DMS114 treated with DMSO at 0.1 percent for 48 hours (cell line): ENCODE data around the gene TMEM147.

Experiments
- DNase-seq: peaks from one replicate; lab custom pipeline; 2025; ENCODE audit not compliant: unreplicated experiment; lab: John Stamatoyannopoulos, UW

TMEM147 gene

DNA sequence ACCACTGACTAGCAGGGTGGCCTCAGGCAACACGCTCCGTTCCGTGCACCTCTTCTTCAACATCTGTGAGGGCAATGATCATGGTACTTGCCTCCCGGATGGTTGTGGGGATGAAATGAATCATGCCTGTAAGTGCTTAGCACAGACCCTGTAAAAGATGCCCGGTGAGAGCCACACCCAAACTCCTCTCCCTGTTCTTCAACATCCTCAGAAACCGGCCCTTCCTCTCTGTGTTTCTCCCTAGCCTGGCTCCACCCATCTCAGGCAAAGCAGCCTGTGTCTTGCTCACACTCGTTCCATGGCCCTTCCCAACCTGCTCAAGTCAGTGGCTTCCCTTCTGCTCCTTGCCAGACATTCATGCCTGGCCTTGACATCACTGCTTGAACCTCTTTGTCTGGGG lies 26.1 kb upstream of the TMEM147 start:
- no peak for DNase-seq

DNA sequence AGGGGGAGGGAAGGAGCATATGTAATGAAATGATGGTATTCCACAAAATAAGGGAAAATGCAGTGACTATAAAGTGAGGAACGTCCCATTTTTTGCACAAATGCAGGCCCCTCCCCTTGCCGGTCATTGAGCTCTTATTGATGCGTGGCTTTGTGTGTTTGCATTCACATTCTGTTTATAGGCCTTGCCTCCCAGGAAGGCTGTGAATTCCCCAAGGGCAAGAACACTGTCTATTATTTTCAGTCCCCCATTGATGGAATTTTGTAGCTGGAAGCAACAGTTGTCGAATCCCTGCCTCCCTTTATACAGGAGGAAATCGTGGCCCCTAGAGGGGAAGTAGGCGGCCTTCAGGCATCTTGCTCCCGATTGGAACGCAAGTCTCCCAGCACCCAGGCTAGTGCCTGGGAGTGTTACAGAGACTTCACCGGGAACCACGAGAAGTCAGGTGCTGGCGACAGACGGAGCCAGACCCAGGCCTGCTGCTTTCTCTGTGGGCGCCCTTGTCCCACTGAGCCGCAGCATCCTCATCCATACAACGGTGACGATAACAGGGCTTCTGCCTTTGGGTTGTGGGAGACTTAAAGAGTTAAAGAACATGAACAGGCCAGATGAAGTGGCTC lies 24.2 kb upstream of the TMEM147 start:
- no peak for DNase-seq

DNA sequence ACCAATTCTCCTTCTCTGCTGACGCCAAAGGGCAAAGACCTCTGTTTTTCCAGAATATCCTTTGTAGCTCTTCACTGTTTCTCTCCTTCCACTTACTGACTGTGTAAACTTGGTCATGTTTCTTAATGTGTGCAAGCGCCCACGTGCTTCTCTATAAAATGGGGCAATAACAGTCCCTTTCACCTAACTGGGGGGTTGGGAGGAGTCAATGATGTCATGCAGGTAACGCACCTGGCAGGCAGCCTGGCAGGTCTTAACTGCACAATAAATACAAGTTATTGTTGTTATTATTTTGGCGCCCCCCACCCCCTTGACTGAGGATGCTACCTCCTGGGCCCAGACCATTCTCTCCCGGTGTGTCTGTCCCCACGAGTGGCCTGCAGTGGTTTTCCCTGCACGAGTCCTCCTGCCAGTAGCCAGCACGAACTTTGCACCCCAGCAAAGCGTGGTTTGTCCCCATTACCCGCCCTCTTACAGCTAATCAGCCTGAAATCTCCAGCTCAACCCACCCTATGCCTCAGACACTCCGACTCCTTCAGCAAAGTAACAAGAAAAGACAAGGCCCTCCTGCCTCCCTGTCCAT lies 22.6 kb upstream of the TMEM147 start:
- no peak for DNase-seq

DNA sequence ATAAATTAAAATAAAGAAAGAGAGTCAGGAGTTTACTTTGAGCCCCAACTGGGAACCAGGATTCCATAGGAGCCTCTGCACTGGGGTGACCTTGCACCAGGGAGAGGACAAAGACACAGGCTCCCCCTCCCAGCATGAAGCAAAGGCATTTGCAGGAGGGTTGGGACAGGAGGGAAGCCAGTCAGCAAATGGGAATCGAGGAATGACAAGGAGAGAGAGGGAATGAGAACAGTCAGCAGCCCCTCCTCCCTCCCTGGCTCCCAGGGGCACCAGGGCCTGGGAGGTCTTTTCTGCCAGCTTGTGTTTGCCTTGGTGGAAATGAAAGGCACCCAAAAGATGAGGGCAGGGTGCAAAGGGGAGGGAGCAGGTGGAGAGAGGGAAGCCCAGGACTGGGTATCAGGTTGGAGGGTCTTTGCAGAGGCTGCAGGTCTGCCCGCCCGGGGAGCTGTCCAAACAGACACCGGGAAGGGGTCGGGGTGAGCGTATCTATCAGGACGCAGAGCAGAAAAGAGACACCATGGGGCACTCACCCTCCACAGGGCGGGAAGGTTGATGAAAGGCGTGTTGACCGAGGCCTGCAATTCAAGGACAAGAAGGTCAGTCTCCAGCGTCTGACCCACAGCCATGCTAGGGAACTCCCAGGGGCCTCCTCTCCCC lies 21.1 kb upstream of the TMEM147 start:
- DNase-seq, result no peak

DNA sequence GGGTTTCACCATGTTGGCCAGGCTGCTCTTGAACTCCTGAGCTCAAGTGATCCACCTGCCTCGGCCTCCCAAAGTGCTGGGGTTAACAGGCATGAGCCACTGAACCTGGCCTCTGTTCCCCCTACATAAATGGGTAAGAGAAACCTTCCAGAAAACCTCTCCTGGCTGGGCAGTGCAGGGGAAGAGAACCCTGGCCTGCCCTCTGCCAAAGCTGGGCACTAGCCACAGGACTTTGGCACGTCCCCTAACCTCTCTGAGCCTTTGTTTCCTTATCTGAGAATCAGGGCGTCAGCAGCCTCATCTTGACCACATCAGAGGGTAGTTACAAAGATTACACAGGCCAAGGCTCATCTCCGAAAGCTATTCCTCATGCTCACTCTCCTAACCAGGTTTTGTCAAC lies 19.6 kb upstream of the TMEM147 start:
- DNase-seq, result no peak

DNA sequence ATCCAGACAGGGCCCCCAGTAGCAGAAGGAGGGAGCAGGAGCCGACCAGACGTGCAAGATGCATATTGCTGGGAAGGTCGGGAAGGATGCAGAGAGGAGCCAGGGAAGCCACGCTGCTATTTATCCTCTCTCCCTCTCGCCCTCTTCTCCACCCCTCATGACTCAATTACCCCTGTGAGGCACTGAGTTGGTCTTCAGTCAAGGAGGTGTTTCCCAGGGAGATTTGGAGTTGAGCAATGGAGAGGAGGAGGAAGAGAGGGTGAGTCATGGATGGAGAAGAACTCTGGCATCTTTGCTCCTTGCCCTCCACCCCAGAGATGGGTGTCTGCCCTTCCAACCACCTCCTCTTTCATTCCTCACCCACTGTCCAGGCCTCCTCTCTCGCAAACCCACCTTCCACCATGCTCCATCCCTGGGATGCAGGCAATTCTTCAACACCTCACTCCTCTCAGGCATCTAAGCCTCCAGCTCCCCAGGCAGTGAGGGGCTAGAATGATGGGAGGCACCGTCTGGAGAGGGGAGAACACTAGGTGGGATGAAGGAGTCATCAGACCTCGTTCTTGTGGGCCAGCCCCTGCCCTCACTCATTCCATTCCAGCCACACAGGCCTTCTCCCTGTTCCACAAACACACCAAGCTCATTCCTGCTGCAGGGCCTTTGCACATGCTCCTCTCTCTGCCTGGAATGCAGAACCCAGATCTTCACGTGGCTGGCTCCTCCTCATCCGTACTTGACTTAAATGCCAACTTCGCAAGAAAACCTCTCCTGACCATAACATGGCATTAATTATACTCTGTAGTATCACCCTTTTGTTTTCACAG lies 17.0 kb upstream of the TMEM147 start, which contains the start of gene SBSN:
SBSN (minus strand) TSS at position 94 of the 821 bp plus-strand sequence; CDS start at position 64, 30 bp downstream.
- DNase-seq, result no peak

DNA sequence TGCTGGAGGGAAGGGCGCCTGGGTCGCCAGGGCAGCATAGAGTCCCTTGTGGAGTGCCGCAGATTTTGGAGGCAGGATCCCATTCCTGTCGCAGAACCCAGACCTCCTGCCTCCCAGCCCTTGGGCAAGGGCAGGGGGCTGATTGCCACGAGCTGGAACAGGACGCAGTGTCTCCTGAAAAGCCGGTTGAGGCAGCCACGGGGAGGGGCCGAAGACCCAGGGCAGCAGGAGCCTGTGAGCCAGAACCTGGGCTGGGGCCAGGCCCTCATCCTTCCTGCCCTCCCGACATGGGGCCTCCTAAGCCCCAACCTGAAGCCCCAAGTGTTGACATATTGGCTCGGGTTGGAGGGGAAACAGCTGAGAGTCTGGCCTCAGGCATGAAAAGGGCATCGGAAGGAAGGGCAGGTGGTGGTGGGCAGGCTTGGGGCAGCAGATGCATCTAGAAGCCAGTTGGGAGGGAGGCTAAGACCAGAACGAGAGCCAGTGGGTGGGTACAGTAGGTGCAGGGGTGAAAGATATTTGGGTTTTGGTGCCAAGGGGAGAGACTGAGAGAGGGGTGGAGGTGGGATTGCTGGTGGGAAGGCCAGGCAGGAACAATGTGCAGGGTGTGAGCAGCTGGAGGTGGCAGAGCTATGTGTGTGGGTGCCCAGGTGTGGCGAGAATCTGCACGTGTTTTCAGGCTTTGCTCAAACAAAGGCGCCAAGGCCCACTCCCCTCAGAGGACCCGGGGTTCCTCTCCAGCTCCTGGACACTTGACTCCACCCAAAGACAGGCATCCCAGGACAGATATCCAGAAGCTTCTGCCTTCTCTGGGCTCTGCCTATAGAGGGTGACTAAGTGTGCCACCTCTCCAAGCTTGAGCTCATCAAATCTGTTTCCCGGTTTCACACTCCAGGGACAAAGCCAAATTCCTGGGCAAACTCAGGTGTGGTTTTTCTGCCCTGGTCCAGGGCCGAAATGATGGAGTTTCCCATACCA lies 15.9 kb upstream of the TMEM147 start:
- DNase-seq, result no peak

DNA sequence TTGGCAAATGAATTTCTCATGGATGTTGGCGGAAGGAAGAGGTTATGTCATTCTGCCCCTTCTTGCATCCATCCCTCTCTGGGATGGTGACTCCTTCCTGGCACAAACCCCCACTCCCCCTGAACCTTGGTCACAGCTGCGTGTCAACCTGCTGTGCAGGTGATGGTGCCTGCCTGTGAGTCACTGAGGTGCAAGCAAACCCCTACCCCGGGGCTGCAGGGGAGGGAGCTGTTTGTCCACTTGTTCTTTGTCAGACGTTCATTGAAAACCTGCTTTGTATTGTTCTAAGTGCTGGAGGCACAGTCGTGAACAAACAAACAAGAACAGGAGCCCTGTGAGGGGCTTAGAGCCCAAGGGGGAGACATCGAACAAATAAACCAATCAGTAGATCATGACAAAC lies 14.1 kb upstream of the TMEM147 start:
- no peak for DNase-seq

DNA sequence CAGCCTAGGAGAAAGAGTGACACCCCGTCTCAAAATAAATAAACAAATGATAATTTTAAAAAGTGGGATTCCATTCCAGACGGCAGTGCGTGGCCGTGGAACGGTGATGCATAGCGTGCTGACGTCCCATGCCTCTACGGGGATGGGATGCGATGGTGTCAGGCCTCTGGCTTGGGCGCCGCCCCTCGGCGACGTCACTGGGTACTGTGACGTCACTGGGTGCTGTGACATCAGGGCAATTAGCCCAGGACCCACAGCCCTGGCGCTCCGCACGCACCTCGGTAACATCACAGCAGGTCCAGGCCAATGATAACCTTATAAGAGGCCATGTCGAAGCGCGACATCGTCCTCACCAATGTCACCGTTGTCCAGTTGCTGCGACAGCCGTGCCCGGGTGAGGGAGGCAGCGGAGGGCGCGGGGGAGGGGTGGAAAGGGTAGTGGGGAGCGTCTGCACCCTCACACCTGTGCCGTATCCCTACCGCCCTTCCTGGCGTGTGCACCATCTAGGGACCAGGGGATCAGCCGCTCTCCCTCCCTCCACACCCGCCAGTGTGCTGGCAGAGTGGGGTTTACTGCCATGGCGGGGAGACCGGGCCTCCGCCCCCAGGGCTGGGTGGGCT lies 12.1 kb upstream of the TMEM147 start, which contains the start of gene GAPDHS:
GAPDHS (plus strand) TSS at position 256 of the 621 bp plus-strand sequence; CDS start at position 328, 72 bp downstream.
- DNase-seq, result no peak

DNA sequence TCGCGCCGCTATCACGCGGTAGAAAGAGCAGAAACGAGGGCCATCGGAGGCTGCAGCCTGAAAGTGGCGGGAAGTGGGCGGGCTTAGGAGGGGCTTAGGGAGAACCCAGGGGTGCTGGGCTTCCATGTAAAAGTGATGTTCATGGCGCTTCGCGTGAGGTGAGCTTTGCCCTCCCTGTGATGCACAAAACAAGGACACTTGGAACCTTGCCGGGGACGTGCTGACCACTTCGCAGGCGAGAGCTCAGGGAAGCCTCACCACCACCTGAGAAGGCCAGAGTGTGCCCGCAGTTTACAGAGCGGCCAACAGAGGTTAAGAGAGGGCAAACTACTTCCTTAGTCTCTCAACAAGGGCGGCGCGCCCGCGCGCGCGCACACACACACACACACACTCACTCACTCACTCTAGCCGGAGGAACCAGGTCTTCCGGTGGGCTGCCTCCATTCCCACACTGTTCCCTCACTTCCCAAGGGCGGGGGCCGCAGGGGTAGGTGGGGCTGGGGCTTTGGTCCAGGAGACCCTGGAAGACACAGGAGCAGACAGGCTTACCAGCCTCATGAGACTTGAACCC lies 11.5 kb upstream of the TMEM147 start:
- DNase-seq, result no peak

DNA sequence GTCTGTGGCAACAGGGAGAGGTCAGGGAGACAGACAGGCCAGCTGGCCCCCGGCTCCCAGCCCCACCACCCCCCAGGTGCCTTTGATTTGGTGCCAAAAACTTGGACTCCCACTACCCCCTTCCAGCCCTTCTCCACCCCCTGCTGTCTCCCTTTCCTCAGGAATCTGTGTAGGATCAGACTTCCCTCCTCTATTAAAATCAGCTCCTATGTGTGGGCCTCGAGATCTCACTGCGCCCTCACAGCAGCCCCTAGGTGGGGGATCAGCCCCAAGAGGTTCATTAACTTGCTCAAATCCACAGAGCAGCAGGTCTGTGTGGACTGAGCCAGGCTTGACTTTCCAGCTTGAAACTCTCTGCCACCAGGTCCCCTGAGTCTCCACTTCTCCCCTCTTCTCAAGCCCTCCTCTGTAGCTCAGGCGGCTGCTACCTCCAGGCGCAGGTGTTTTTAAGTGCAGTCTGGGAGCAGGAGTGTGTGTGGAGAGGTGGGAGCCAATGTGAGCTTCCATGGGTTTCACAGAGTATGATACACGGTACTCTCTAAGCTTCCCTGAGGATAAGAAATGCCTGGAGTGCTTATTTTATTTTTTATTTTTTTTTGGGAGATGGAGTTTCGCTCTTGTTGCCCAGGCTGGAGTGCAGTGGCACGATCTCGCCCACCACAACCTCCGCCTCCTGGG lies 10.5 kb upstream of the TMEM147 start:
- DNase-seq, result no peak

DNA sequence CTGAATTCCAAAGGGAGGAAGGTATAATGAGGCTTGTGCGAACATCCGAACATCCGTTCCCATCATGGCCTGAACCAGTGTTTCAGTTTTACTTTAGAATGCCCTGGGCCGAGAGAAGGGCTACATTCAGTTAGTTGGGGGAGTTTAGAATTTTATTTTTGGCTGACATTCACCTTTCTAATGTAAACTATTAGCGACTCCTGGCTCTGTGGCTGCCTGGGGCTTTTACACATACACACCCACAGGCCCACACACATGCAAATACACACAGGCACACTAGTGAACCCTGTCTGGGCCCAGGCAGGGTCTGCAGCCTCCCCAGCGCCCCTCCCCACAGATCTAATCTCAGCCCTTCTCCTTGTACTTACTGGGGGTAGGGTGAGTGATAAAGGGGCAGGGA lies 6.1 kb upstream of the TMEM147 start:
- no peak for DNase-seq

DNA sequence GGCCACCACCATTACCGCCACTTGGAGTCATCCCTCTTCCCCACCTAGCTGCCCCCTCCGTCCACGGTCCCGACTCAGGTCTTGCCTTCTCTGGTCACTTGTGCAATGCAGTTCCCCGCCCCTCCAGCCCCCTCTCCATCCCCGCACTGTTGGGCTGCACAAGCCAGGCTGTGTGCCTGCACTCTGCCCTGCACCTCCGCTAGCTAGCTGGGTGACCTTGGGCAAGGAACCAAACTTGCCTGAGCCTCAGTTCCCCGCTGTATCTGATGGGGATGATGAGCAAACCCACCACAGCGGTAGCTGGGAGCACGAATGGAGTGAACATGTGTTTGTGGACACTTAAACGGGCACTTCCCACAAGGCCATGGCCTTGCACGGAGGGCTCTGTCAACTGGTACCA lies 5.6 kb upstream of the TMEM147 start:
- no peak for DNase-seq

DNA sequence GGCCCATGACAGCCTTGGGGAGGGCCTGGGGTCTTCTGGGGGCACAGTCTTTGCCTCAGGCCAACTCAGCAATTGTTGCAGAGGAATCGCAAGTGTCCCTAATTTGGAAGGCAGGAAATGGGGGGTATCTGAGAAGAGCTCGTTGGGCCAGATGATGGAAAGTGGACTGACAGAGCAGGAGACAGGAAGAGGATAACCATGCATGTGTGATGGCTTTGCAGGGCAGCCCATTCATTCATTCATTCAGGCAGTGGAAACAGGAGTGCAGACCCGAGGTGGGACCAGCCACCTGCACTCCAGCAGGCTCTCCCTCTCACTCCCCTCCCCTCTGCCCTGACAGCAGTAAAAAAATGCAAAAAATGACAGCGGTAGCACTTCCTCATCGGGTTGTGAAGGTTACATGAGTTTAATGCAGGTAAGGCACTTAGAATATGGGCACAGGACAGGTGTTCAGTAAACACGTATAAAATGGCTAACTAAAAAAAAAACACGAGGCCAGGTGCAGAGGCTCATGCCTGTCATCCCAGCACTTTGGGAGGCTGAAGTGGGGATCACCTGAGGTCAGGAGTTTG lies 5.0 kb upstream of the TMEM147 start:
- no peak for DNase-seq

DNA sequence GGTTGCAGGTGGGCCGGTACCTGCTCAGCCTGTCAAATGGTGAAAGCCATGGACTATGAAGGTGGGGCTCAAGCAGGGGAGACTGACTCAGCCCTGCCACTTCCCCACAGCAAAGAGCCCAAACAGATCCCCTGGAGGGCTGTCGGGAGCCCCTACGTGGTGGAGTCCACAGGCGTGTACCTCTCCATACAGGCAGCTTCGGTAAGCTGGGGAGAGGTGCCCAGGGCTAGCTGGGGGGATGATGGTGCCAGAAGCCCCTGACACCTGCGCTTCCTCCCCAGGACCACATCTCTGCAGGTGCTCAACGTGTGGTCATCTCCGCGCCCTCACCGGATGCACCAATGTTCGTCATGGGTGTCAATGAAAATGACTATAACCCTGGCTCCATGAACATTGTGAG lies 3.2 kb upstream of the TMEM147 start:
- DNase-seq, result no peak

DNA sequence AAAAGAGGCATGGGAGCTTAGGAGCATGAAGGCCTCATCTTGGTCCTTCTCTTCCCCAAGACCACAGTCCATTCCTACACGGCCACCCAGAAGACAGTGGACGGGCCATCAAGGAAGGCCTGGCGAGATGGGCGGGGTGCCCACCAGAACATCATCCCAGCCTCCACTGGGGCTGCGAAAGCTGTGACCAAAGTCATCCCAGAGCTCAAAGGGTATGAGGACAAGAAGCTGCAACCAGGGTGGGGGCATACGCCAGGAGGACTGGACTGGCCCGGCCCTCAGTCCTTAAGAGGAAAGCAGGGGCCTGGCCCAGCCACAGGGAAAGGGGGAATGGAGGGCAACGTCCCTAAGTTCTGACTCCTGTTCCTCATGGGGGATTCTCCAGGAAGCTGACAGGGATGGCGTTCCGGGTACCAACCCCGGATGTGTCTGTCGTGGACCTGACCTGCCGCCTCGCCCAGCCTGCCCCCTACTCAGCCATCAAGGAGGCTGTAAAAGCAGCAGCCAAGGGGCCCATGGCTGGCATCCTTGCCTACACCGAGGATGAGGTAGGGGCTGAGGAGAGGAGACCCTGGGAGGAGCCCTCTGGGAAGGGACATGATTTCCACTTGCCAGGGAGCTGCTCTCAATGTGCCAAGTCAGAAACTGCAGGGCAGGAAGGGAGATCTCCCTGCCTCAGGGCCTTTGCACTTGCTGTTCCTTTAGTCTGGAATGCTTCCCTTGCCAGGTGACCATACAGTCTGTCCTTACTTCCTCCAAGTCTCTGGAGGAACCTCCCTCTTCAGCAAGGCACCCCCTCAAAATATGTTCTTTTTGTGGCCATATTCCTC lies 1.9 kb upstream of the TMEM147 start:
- no peak for DNase-seq

DNA sequence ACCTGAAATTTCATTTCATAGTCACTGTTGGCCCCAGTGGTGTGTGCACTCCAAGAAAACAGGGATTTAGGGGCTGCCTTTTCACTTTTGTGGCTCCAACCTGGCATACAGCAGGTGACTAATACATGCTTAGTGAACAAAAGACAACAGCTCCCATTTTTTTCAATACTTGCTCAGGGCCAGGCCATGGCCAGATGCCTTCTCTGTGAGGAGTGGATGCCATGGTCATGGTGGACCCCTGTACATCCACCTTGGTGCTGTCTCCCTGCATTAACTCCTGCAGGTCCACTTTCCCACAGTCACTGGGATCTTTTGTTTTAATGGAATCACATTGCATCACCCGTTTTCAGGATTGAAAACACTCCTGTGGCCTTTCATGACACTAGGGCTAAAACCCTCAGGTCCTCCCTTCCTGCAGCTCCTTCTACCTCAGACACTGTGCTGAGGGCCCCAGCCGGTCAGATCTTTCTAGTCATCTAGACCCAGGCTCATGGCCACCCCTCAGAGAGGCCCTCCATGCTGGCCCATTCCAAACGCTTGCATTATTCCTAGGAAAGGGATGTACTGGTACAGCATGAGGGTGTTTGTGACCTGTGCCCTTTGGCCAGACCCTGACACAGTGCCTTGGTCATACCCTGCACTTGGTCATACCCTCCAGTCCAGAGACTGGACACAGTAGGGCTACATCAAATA lies 1.2 kb upstream of the TMEM147 start:
- DNase-seq, result no peak
